ENCODE data around the gene VIPR2. TPM values are rescaled to one million over a fixed set of nuclear protein-coding genes. Genes with fewer than 3 reads are reported as not detected.
A peak's percentile ranks its signal among the peaks of the same experiment; 100 is the strongest.

Gene VIPR2
- total and polyA plus RNA-seq, 7 experiments from 2014 or later: 0.27 to 1.3 (median 0.98) TPM; not detected in 4

GRCh38 chr7:159093351-159093971 is 51.2 kb downstream of the VIPR2 start:
- ChIA-PET POLR2A (interaction anchor here (0.6 kb wide), 1 partner anchor 21 kb away, joined by 6 read pairs; no protein-coding TSS in a partner anchor), CTCF (no interaction called here)
- no peak overlapping the region for H3K4me3 Mint-ChIP-seq
- H3K4me1 Mint-ChIP-seq: peaks cover 0 to 5% (median 0%) of the 10 kb centered on the region in 7 donors
- no peaks in the 10 kb centered on the region for H3K27me3 ChIP-seq (ENCODE audit: control insufficient read depth in 2 of 2, insufficient read depth in 2 of 2, low read length in 2 of 2)
- H3K36me3 Mint-ChIP-seq: no peaks in the 10 kb centered on the region
- H3K36me3 ChIP-seq (ENCODE audit: control insufficient read depth in 2 of 3, insufficient read depth in 3 of 3, low read length in 3 of 3): no peaks in the 10 kb centered on the region
- H3K27ac ChIP-seq (ENCODE audit: low read depth, low read length): no peak overlapping the region
- intact Hi-C loops (cut with micrococcal nuclease): no loop called here
- no peaks in the 10 kb centered on the region for H3K4me1 ChIP-seq (ENCODE audit: control insufficient read depth in 2 of 2, insufficient read depth in 2 of 2, low read length in 2 of 2)
- H3K4me3 ChIP-seq (ENCODE audit: low read length): no peak overlapping the region
- no peaks in the 10 kb centered on the region for H3K9me3 Mint-ChIP-seq
- no peak for ATAC-seq
- peak in 1 of 9 donors; percentile 17 for DNase-seq
- no peaks in the 10 kb centered on the region for H3K9me3 ChIP-seq (ENCODE audit: control insufficient read depth in 2 of 3, low read length in 3 of 3)
- H3K27ac Mint-ChIP-seq: peak overlapping the region in 2 of 9 donors; percentile 5 to 23
- peaks cover 0 to 2% (median 0%) of the 10 kb centered on the region in 5 donors for H3K27me3 Mint-ChIP-seq

DNA sequence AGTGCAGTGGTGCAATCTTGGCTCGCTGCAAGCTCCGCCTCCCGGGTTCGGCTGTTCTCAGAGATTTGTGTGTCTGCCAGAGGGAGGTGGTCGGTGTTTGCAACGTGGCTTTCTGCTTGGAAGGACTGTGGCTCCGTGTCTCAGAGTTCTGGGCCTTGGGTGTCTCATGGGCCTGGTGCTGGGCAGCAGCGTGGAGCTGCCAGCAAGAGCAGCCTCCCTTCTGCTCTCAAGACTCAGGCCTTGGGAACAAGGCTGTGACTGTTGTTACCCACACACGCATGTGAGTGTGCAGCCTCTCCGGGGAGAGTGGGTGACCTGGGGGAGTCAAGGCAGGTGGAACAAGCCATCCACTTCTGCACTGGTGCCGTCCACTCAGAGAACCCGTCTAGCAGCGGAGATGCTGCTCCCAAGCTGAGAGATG is 52.0 kb downstream of the VIPR2 start:
- H3K27me3 Mint-ChIP-seq: peaks cover 0 to 2% (median 0%) of the 10 kb centered on the region in 5 donors
- H3K4me1 Mint-ChIP-seq: peaks cover 0 to 5% (median 0%) of the 10 kb centered on the region in 7 donors
- ChIA-PET CTCF (no interaction called here), POLR2A (interaction anchor here (0.6 kb wide), 1 partner anchor 21 kb away, joined by 6 read pairs; no protein-coding TSS in a partner anchor)
- no peaks in the 10 kb centered on the region for H3K9me3 Mint-ChIP-seq
- H3K27ac Mint-ChIP-seq: no peak overlapping the region
- DNase-seq (peak in 1 of 9 donors; percentile 16), ATAC-seq (no peak)
- no peak overlapping the region for H3K4me3 ChIP-seq (ENCODE audit: low read length)
- H3K4me1 ChIP-seq (ENCODE audit: control insufficient read depth in 2 of 2, insufficient read depth in 2 of 2, low read length in 2 of 2): no peaks in the 10 kb centered on the region
- intact Hi-C loops (cut with micrococcal nuclease): no loop called here
- H3K27me3 ChIP-seq (ENCODE audit: control insufficient read depth in 2 of 2, insufficient read depth in 2 of 2, low read length in 2 of 2): no peaks in the 10 kb centered on the region
- H3K9me3 ChIP-seq (ENCODE audit: control insufficient read depth in 2 of 3, low read length in 3 of 3): no peaks in the 10 kb centered on the region
- no peaks in the 10 kb centered on the region for H3K36me3 ChIP-seq (ENCODE audit: control insufficient read depth in 2 of 3, insufficient read depth in 3 of 3, low read length in 3 of 3)
- H3K27ac ChIP-seq (ENCODE audit: low read depth, low read length): no peak overlapping the region
- no peak overlapping the region for H3K4me3 Mint-ChIP-seq
- no peaks in the 10 kb centered on the region for H3K36me3 Mint-ChIP-seq

GRCh38 chr7:159091480-159092475 is 52.9 kb downstream of the VIPR2 start:
- Histone ChIP-seq H3K27ac (ENCODE audit: low read depth, low read length) (no peak overlapping the region), H3K9me3 (ENCODE audit: control insufficient read depth in 2 of 3, low read length in 3 of 3) (no peaks in the 10 kb centered on the region), H3K36me3 (ENCODE audit: control insufficient read depth in 2 of 3, insufficient read depth in 3 of 3, low read length in 3 of 3) (no peaks in the 10 kb centered on the region), H3K27me3 (ENCODE audit: control insufficient read depth in 2 of 2, insufficient read depth in 2 of 2, low read length in 2 of 2) (no peaks in the 10 kb centered on the region), H3K4me1 (ENCODE audit: control insufficient read depth in 2 of 2, insufficient read depth in 2 of 2, low read length in 2 of 2) (no peaks in the 10 kb centered on the region), H3K4me3 (ENCODE audit: low read length) (no peak overlapping the region)
- ChIA-PET CTCF (no interaction called here), POLR2A (no interaction called here)
- Mint-ChIP-seq H3K27me3 (peaks cover 0 to 3% (median 0%) of the 10 kb centered on the region in 5 donors), H3K27ac (no peak overlapping the region), H3K9me3 (peaks cover 0 to 2% (median 0%) of the 10 kb centered on the region in 11 donors), H3K4me1 (peaks cover 0 to 5% (median 0%) of the 10 kb centered on the region in 7 donors), H3K36me3 (no peaks in the 10 kb centered on the region), H3K4me3 (no peak overlapping the region)
- DNase-seq (peak in 1 of 9 donors; percentile 9), ATAC-seq (no peak)
- intact Hi-C loops (cut with micrococcal nuclease): no loop called here

- Mint-ChIP-seq H3K4me3 (no peak overlapping the region), H3K27me3 (peaks cover 0 to 6% (median 0%) of the 10 kb centered on the region in 5 donors), H3K36me3 (no peaks in the 10 kb centered on the region), H3K4me1 (peaks cover 0 to 5% (median 0%) of the 10 kb centered on the region in 7 donors), H3K9me3 (peaks cover 0 to 3% (median 0%) of the 10 kb centered on the region in 11 donors), H3K27ac (no peak overlapping the region)
- intact Hi-C loops (cut with micrococcal nuclease): no loop called here
- Histone ChIP-seq H3K27me3 (ENCODE audit: control insufficient read depth in 2 of 2, insufficient read depth in 2 of 2, low read length in 2 of 2) (no peaks in the 10 kb centered on the region), H3K27ac (ENCODE audit: low read depth, low read length) (no peak overlapping the region), H3K9me3 (ENCODE audit: control insufficient read depth in 2 of 3, low read length in 3 of 3) (no peaks in the 10 kb centered on the region), H3K4me3 (ENCODE audit: low read length) (no peak overlapping the region), H3K4me1 (ENCODE audit: control insufficient read depth in 2 of 2, insufficient read depth in 2 of 2, low read length in 2 of 2) (no peaks in the 10 kb centered on the region), H3K36me3 (ENCODE audit: control insufficient read depth in 2 of 3, insufficient read depth in 3 of 3, low read length in 3 of 3) (no peaks in the 10 kb centered on the region)
- DNase-seq: peak in 1 of 9 donors; percentile 7
- ChIA-PET POLR2A (no interaction called here), CTCF (no interaction called here)
- no peak for ATAC-seq
These were observed 53.6 kb downstream of the VIPR2 start for GRCh38 chr7:159091041-159091440.

GRCh38 chr7:159088016-159088865 is 56.4 kb downstream of the VIPR2 start:
- H3K27ac ChIP-seq (ENCODE audit: low read depth, low read length): no peak overlapping the region
- H3K27me3 Mint-ChIP-seq: peaks cover 0 to 6% (median 0%) of the 10 kb centered on the region in 5 donors
- no peaks in the 10 kb centered on the region for H3K36me3 ChIP-seq (ENCODE audit: control insufficient read depth in 2 of 3, insufficient read depth in 3 of 3, low read length in 3 of 3)
- no peaks in the 10 kb centered on the region for H3K36me3 Mint-ChIP-seq
- ChIA-PET CTCF (no interaction called here), POLR2A (no interaction called here)
- H3K4me3 Mint-ChIP-seq: no peak overlapping the region
- H3K9me3 ChIP-seq (ENCODE audit: control insufficient read depth in 2 of 3, low read length in 3 of 3): no peaks in the 10 kb centered on the region
- no peak overlapping the region for H3K4me3 ChIP-seq (ENCODE audit: low read length)
- DNase-seq (peak in 1 of 9 donors; percentile 3), ATAC-seq (no peak)
- peaks cover 0 to 7% (median 1%) of the 10 kb centered on the region in 7 donors for H3K4me1 Mint-ChIP-seq
- H3K4me1 ChIP-seq (ENCODE audit: control insufficient read depth in 2 of 2, insufficient read depth in 2 of 2, low read length in 2 of 2): no peaks in the 10 kb centered on the region
- intact Hi-C loops (cut with micrococcal nuclease): no loop called here
- no peaks in the 10 kb centered on the region for H3K27me3 ChIP-seq (ENCODE audit: control insufficient read depth in 2 of 2, insufficient read depth in 2 of 2, low read length in 2 of 2)
- peaks cover 0 to 3% (median 0%) of the 10 kb centered on the region in 11 donors for H3K9me3 Mint-ChIP-seq
- H3K27ac Mint-ChIP-seq: no peak overlapping the region

DNA sequence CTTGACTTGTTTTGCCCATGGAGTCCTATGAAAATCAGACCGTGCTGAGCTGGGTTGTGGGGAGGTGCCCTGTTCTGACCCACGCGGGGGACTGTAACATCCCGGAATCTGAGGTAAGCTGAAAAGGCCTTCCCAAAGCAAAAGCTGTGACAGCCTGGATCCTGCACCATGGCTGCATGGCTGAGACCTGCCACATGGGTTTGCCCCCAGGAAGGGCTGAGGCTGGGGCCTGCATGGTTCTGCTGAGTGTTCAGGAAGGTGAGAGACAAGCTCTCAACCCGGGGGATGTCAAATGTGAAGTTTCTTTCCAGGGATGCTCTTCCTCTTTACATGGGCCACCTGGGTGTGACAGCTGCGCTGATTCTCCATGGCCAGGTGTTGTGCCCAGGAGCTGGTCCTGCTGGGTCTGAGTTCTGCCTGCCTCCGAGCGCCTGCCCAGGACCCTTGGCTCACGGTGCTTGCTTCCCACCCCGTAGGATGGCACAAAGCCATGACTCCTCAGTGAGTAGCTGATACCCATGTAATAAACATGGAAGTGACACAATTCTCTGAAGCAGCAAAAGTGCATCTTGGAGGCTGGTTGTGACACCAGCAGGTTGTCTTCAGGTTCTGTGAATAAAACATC is 58.3 kb downstream of the VIPR2 start:
- H3K9me3 Mint-ChIP-seq: peaks cover 0 to 4% (median 0%) of the 10 kb centered on the region in 11 donors
- Histone ChIP-seq H3K9me3 (ENCODE audit: control insufficient read depth in 2 of 3, low read length in 3 of 3) (no peaks in the 10 kb centered on the region), H3K36me3 (ENCODE audit: control insufficient read depth in 2 of 3, insufficient read depth in 3 of 3, low read length in 3 of 3) (no peaks in the 10 kb centered on the region), H3K4me3 (ENCODE audit: low read length) (no peak overlapping the region), H3K27ac (ENCODE audit: low read depth, low read length) (no peak overlapping the region), H3K27me3 (ENCODE audit: control insufficient read depth in 2 of 2, insufficient read depth in 2 of 2, low read length in 2 of 2) (no peaks in the 10 kb centered on the region), H3K4me1 (ENCODE audit: control insufficient read depth in 2 of 2, insufficient read depth in 2 of 2, low read length in 2 of 2) (no peaks in the 10 kb centered on the region)
- peaks cover 0 to 7% (median 3%) of the 10 kb centered on the region in 7 donors for H3K4me1 Mint-ChIP-seq
- ChIA-PET POLR2A (no interaction called here), CTCF (no interaction called here)
- H3K36me3 Mint-ChIP-seq: no peaks in the 10 kb centered on the region
- ATAC-seq (no peak), DNase-seq (peak in 1 of 9 donors; percentile 8)
- H3K27me3 Mint-ChIP-seq: peaks cover 0 to 6% (median 0%) of the 10 kb centered on the region in 5 donors
- intact Hi-C loops (cut with micrococcal nuclease): no loop called here
- H3K27ac Mint-ChIP-seq: no peak overlapping the region
- no peak overlapping the region for H3K4me3 Mint-ChIP-seq
